NK-92 (cell line): Measurements from ENCODE around the gene KCNN3.

Source experiments
- DNase-seq: peaks from one replicate; lab custom pipeline; 2025; ENCODE audit not compliant: unreplicated experiment; lab: John Stamatoyannopoulos, UW

The KCNN3 gene

GRCh38 chr1:154750681-154751665 is 119.1 kb downstream of the KCNN3 start:
- DNase-seq, result no peak

GRCh38 chr1:154749078-154749760 is 120.9 kb downstream of the KCNN3 start:
- DNase-seq, result no peak

GRCh38 chr1:154748405-154748775 is 121.7 kb downstream of the KCNN3 start:
- no peak for DNase-seq

GRCh38 chr1:154747740-154748404 is 122.2 kb downstream of the KCNN3 start:
- DNase-seq, result no peak

- DNase-seq, result no peak
Observed at GRCh38 chr1:154747380-154747739, 122.7 kb downstream of the KCNN3 start.

- no peak for DNase-seq
Observed at GRCh38 chr1:154746622-154747299, 123.3 kb downstream of the KCNN3 start.

- no peak for DNase-seq
Observed at GRCh38 chr1:154745750-154746425, 124.2 kb downstream of the KCNN3 start.

GRCh38 chr1:154745286-154745731 is 124.8 kb downstream of the KCNN3 start:
- no peak for DNase-seq

GRCh38 chr1:154744352-154745035 is 125.6 kb downstream of the KCNN3 start:
- no peak for DNase-seq

GRCh38 chr1:154743526-154744036 is 126.5 kb downstream of the KCNN3 start:
- no peak for DNase-seq

- DNase-seq, result no peak
Observed at GRCh38 chr1:154742606-154743005, 127.5 kb downstream of the KCNN3 start.

- DNase-seq, result no peak
Observed at GRCh38 chr1:154741741-154742495, 128.2 kb downstream of the KCNN3 start.

GRCh38 chr1:154741327-154741726 is 128.8 kb downstream of the KCNN3 start:
- DNase-seq, result no peak

- DNase-seq, result no peak
Observed at GRCh38 chr1:154739654-154740053, 130.4 kb downstream of the KCNN3 start.

- no peak for DNase-seq
Observed at GRCh38 chr1:154736841-154737240, 133.2 kb downstream of the KCNN3 start.

- no peak for DNase-seq
Observed at GRCh38 chr1:154735804-154736168, 134.3 kb downstream of the KCNN3 start.

- DNase-seq, result no peak
Observed at GRCh38 chr1:154735061-154735803, 134.8 kb downstream of the KCNN3 start.

- DNase-seq, result no peak
Observed at GRCh38 chr1:154733621-154734020, 136.5 kb downstream of the KCNN3 start.
